IMR-90 (cell line): ENCODE results near the gene SV2C. TPM values are rescaled to one million over a fixed set of nuclear protein-coding genes. Genes with fewer than 3 reads are reported as not detected.

ENCODE experiments used
- ATAC-seq: fragments of 200-7000 bp; cut with Tn5 transposase; 2 replicates; pipeline ENCODE4 v1.9.1; 2020; ENCODE audit warnings: low read depth, mild to moderate bottlenecking, moderate library complexity
- BruUV-seq: library from RNA; stranded (reverse); fragments of 400-500 nt; replicated peaks from 2 replicates; lab custom pipeline; 2021; lab: Mats Ljungman, UMichigan
- CTCF ChIA-PET: fragments of 300-600 bp; formaldehyde crosslinking; extraction: SDS; loops from one replicate; lab custom pipeline; 2021; ENCODE audit warnings: antibody characterized with exemption; lab: Yijun Ruan, JAX
- POLR2A ChIA-PET: fragments of 300-600 bp; sonication (Branson Sonifier 250); formaldehyde crosslinking; loops from one replicate; lab custom pipeline; 2022; ENCODE audit warnings: antibody characterized with exemption; ENCODE audit not compliant: unreplicated experiment; lab: Charles Lee
- DNase-seq: peaks from one replicate; pipeline ENCODE4 v3.0.0; 2013
- H2AFZ ChIP-seq: replicated peaks from 2 replicates; pipeline ENCODE3; 2013; ENCODE audit warnings: low read length, mild to moderate bottlenecking; ENCODE audit not compliant: poor library complexity
- H2AK5ac ChIP-seq: 2 replicates; pipeline ENCODE4 v1.6.1; 2013; ENCODE audit warnings: low read depth, low read length, inconsistent platforms
- H2AK9ac ChIP-seq: replicated peaks from 2 replicates; pipeline ENCODE3; 2013; ENCODE audit warnings: mild to moderate bottlenecking, low read depth, low read length, moderate library complexity; ENCODE audit not compliant: poor library complexity
- H2BK120ac ChIP-seq: 2 replicates; pipeline ENCODE4 v1.6.1; 2013; ENCODE audit warnings: low read depth, low read length, inconsistent platforms
- H2BK15ac ChIP-seq: 3 replicates; pipeline ENCODE4 v1.6.1; 2013; ENCODE audit warnings: low read depth, low read length, inconsistent platforms
- H2BK20ac ChIP-seq: 2 replicates; pipeline ENCODE4 v1.6.1; 2013; ENCODE audit warnings: low read depth, mild to moderate bottlenecking, inconsistent platforms, low read length, moderate library complexity
- H2BK5ac ChIP-seq: 2 replicates; pipeline ENCODE4 v1.6.1; 2013; ENCODE audit warnings: mild to moderate bottlenecking, low read depth, low read length, inconsistent platforms; ENCODE audit not compliant: poor library complexity, severe bottlenecking
- H3K14ac ChIP-seq: replicated peaks from 2 replicates; pipeline ENCODE4 v1.6.1; 2013; ENCODE audit warnings: low read depth, low read length, inconsistent platforms
- H3K18ac ChIP-seq: 2 replicates; pipeline ENCODE4 v1.6.1; 2013; ENCODE audit warnings: low read depth, low read length, control low read depth
- H3K23ac ChIP-seq: 2 replicates; pipeline ENCODE4 v1.6.1; 2013; ENCODE audit warnings: low read depth, low read length, inconsistent platforms
- H3K27ac ChIP-seq: 2 replicates; pipeline ENCODE4 v1.5.1; 2013; ENCODE audit warnings: mild to moderate bottlenecking, control low read depth, low read length; ENCODE audit not compliant: insufficient read depth
- H3K27me3 ChIP-seq: 2 replicates; pipeline ENCODE4 v1.6.1; 2013; ENCODE audit warnings: low read length; ENCODE audit not compliant: control insufficient read depth, insufficient read depth
- H3K36me3 ChIP-seq: 2 replicates; pipeline ENCODE4 v1.6.1; 2013; ENCODE audit warnings: low read length, mixed read lengths; ENCODE audit not compliant: control insufficient read depth, insufficient read depth
- H3K4ac ChIP-seq: 2 replicates; pipeline ENCODE4 v1.6.1; 2013; ENCODE audit warnings: low read depth, low read length, inconsistent platforms
- H3K4me1 ChIP-seq: 2 replicates; pipeline ENCODE4 v1.6.1; 2013; ENCODE audit warnings: low read length, mixed read lengths; ENCODE audit not compliant: control insufficient read depth, insufficient read depth
- H3K4me2 ChIP-seq: 2 replicates; pipeline ENCODE4 v1.6.1; 2013; ENCODE audit warnings: low read depth, mild to moderate bottlenecking, control low read depth, low read length, moderate library complexity
- H3K4me3 ChIP-seq: 2 replicates; pipeline ENCODE4 v1.5.1; 2013; ENCODE audit warnings: low read depth, mild to moderate bottlenecking, control low read depth, low read length, moderate library complexity; ENCODE audit not compliant: insufficient read depth
- H3K56ac ChIP-seq: 2 replicates; pipeline ENCODE4 v1.6.1; 2013; ENCODE audit warnings: low read length, inconsistent platforms; ENCODE audit not compliant: insufficient read depth; ENCODE audit errors: extremely low read depth
- H3K79me1 ChIP-seq, 2 experiments: 2 replicates each; pipeline ENCODE4 v1.6.1; 2013; ENCODE audit warnings: low read length in 2 of 2, inconsistent platforms in 1 of 2, low read depth in 1 of 2
- H3K9ac ChIP-seq: 2 replicates; pipeline ENCODE4 v1.6.1; 2013; ENCODE audit warnings: low read depth, low read length, control low read depth
- H3K9me1 ChIP-seq: 2 replicates; pipeline ENCODE4 v1.6.1; 2013; ENCODE audit warnings: low read length, inconsistent platforms; ENCODE audit not compliant: insufficient read depth
- H3K9me3 ChIP-seq: 2 replicates; pipeline ENCODE4 v1.6.1; 2013; ENCODE audit warnings: low read length; ENCODE audit not compliant: control insufficient read depth, insufficient read depth
- H4K20me1 ChIP-seq: 2 replicates; pipeline ENCODE4 v1.6.1; 2013; ENCODE audit warnings: low read length, inconsistent platforms; ENCODE audit not compliant: insufficient read depth
- H4K5ac ChIP-seq: 2 replicates; pipeline ENCODE4 v1.6.1; 2013; ENCODE audit warnings: mild to moderate bottlenecking, low read depth, low read length, control low read depth
- H4K8ac ChIP-seq, 2 experiments: 2 replicates each; pipeline ENCODE4 v1.6.1; 2013; ENCODE audit warnings: low read depth in 2 of 2, low read length in 2 of 2, control low read depth in 1 of 2, inconsistent platforms in 1 of 2
- H4K91ac ChIP-seq: 2 replicates; pipeline ENCODE4 v1.6.1; 2013; ENCODE audit warnings: low read depth, low read length, inconsistent platforms; ENCODE audit not compliant: insufficient read depth
- CEBPB ChIP-seq: IDR thresholded peaks from 2 replicates; pipeline ENCODE4 v1.6.1; 2012; ENCODE audit warnings: low read depth, low read length, improper control_type of control experiment
- CHD1 ChIP-seq: IDR thresholded peaks from 2 replicates; pipeline ENCODE4 v1.6.1; 2012; ENCODE audit warnings: low read depth, low read length, improper control_type of control experiment
- ELK1 ChIP-seq: fragments of 150-350 bp; IDR thresholded peaks from 2 replicates; pipeline ENCODE4 v1.6.1; 2016; ENCODE audit warnings: low read depth, mild to moderate bottlenecking, low read length, moderate library complexity, borderline replicate concordance
- FOS ChIP-seq: fragments of 150-350 bp; IDR thresholded peaks from 2 replicates; pipeline ENCODE4 v1.6.1; 2016; ENCODE audit warnings: low read depth, low read length
- MAZ ChIP-seq: IDR thresholded peaks from 2 replicates; pipeline ENCODE4 v1.6.1; 2012; ENCODE audit warnings: low read depth, mild to moderate bottlenecking, low read length, improper control_type of control experiment, moderate library complexity, borderline replicate concordance
- MXI1 ChIP-seq: IDR thresholded peaks from 2 replicates; pipeline ENCODE4 v1.6.1; 2012; ENCODE audit warnings: low read depth, mild to moderate bottlenecking, low read length, moderate library complexity, borderline replicate concordance
- NFE2L2 ChIP-seq: fragments of 150-350 bp; IDR thresholded peaks from 2 replicates; pipeline ENCODE4 v1.6.1; 2016; ENCODE audit warnings: low read depth, mild to moderate bottlenecking, low read length
- POLR2A ChIP-seq: IDR thresholded peaks from 2 replicates; pipeline ENCODE4 v1.6.1; 2012; ENCODE audit warnings: mild to moderate bottlenecking, low read depth, low read length
- RAD21 ChIP-seq: IDR thresholded peaks from 2 replicates; pipeline ENCODE4 v1.6.1; 2012; ENCODE audit warnings: low read length, improper control_type of control experiment
- USF2 ChIP-seq: fragments of 150-350 bp; IDR thresholded peaks from 2 replicates; pipeline ENCODE4 v1.6.1; 2017; ENCODE audit warnings: mild to moderate bottlenecking, antibody characterized with exemption, low read length, low read depth
- WGBS, 2 experiments: methylation state at CpG; one replicate each; pipeline versions ENCODE4 v1.1.5 to v1.1.7; 2013; ENCODE audit warnings: missing lambda C conversion rate in 2 of 2; ENCODE audit not compliant: insufficient read length in 1 of 2; ENCODE audit errors: extremely low coverage in 2 of 2; 5-methylcytosine and 5-hydroxymethylcytosine counted together
- dilution Hi-C: fragments of 300-500 bp; cut with HindIII; formaldehyde crosslinking; loops from one replicate; pipeline ENCODE4 v1.14.3; 2018; ENCODE audit warnings: low sequenced_read_pairs; ENCODE audit not compliant: unreplicated experiment
- in situ Hi-C: fragments of 300-500 bp; cut with MboI; formaldehyde crosslinking; loops from 3 replicates; pipeline ENCODE4 v1.14.3; 2019; ENCODE audit warnings: low sequenced_read_pairs, inconsistent platforms, mixed read lengths
- intact Hi-C: fragments of 100-400 bp; cut with micrococcal nuclease; formaldehyde crosslinking; loops from 2 replicates; pipeline ENCODE4 v1.10.0; 2022
- polyA plus RNA-seq, 3 experiments: library from polyadenylated mRNA; depleted of rRNA; stranded (reverse); fragments of >200 nt; gene quantifications; 2 replicates each; pipeline ENCODE4 v1.2.3, GENCODE V29; 2012; ENCODE audit warnings: low replicate concordance in 1 of 3
- total RNA-seq: library from RNA; depleted of rRNA; stranded (reverse); fragments of >200 nt; gene quantifications from 2 replicates; pipeline ENCODE4 v1.2.3, GENCODE V29; 2012

The SV2C gene
- total and polyA plus RNA-seq, 2 of the 4 experiments (the other 2 are of a cell fraction), result not detected

DNA sequence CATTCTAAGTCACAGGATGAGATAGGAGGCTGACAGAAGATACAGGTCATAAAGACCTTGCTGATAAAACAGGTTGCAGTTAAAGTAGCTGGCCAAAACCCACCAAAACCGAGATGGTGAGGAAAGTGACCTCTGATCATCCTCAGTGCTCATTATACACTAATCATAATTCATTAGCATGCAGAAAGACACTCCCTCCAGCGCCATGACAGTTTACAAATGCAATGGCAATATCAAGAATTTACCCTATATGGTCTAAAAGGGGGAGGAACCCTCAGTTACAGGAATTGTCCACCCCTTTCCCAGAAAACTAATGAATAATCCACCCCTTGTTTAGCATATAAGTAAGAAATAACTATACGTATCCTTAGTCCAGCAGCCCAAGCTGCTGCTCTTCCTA is 256.7 kb downstream of the SV2C start:
- Histone ChIP-seq H3K14ac (no peak overlapping the region), H3K4me1 (no peaks in the 10 kb centered on the region)
- no CpG with 5 or more reads among the region's 3 CpGs for WGBS, 2 experiments

More for the DNA sequence above, 256.7 kb downstream of the SV2C start:
- Histone ChIP-seq H4K8ac (no peak overlapping the region), H3K27ac (no peak overlapping the region), H3K9me3 (no peaks in the 10 kb centered on the region), H4K20me1 (no peaks in the 10 kb centered on the region), H2AK5ac (no peak overlapping the region), H3K27me3 (no peaks in the 10 kb centered on the region; the same call in none of the 2 replicates), H3K9ac (no peak overlapping the region), H3K4ac (no peak overlapping the region), H4K5ac (no peak overlapping the region), H3K56ac (no peak overlapping the region), H3K9me1 (no peaks in the 10 kb centered on the region), H3K4me3 (no peak overlapping the region), H2BK20ac (no peak overlapping the region), H2BK15ac (no peak overlapping the region), H4K91ac (no peak overlapping the region), H2BK120ac (no peak overlapping the region), H3K36me3 (no peaks in the 10 kb centered on the region), H2AFZ (no peak overlapping the region), H2AK9ac (no peak overlapping the region), H3K23ac (no peak overlapping the region), H3K79me1 (no peaks in the 10 kb centered on the region), H3K18ac (no peak overlapping the region), H3K4me2 (no peak overlapping the region), H2BK5ac (no peak overlapping the region)
- ChIA-PET POLR2A (no interaction called here), CTCF (no interaction called here)
- TF ChIP-seq RAD21 (no peak), MXI1 (no peak), MAZ (no peak), NFE2L2 (no peak), CHD1 (no peak), POLR2A (no peak), FOS (no peak), ELK1 (no peak), CEBPB (no peak), USF2 (no peak)
- in situ Hi-C loops (no loop called here), dilution Hi-C loops (no loop called here), intact Hi-C loops (loop anchor here (2.0 kb wide), 1 partner anchor 243 kb away; no protein-coding TSS in a partner anchor)
- ATAC-seq (no peak), DNase-seq (no peak)
- BruUV-seq, result no TSS peak
